SK-N-SH (cell line): ENCODE measurements around the gene NPHS1.

ENCODE experiments used
- CTCF ChIP-seq: fragments of 200-600 bp; sonication (generic); IDR thresholded peaks from 2 replicates; pipeline ENCODE4 v1.6.1; 2017; ENCODE audit warnings: antibody characterized with exemption, mild to moderate bottlenecking, moderate library complexity
- ELF1 ChIP-seq: IDR thresholded peaks from 2 replicates; pipeline ENCODE4 v1.4.0; 2012
- EP300 ChIP-seq, 2 experiments: IDR thresholded peaks; 2 replicates each; pipeline versions ENCODE4 v1.4.0 to v1.6.1; 2012; ENCODE audit warnings: borderline replicate concordance in 1 of 2, low read depth in 1 of 2, low read length in 1 of 2
- EZH2phosphoT487 ChIP-seq: fragments of 200-600 bp; sonication (generic); IDR thresholded peaks from 2 replicates; pipeline ENCODE4 v1.6.1; 2017; ENCODE audit warnings: low read depth, mixed run types, mild to moderate bottlenecking, antibody characterized with exemption, moderate library complexity, borderline replicate concordance
- MEF2A ChIP-seq: IDR thresholded peaks from 2 replicates; pipeline ENCODE4 v1.4.0; 2012; ENCODE audit warnings: low read depth, borderline replicate concordance
- NFIC ChIP-seq: IDR thresholded peaks from 2 replicates; pipeline ENCODE4 v1.4.0; 2012; ENCODE audit warnings: borderline replicate concordance
- POLR2AphosphoS5 ChIP-seq: IDR thresholded peaks from 2 replicates; pipeline ENCODE4 v1.6.1; 2012; ENCODE audit warnings: low read depth, low read length
- RFX5 ChIP-seq: IDR thresholded peaks from 2 replicates; pipeline ENCODE4 v1.6.1; 2012; ENCODE audit warnings: mild to moderate bottlenecking, improper control_type of control experiment, low read length
- SMC3 ChIP-seq: IDR thresholded peaks from 2 replicates; pipeline ENCODE4 v1.6.1; 2012; ENCODE audit warnings: low read depth, low read length, improper control_type of control experiment
- TCF12 ChIP-seq: IDR thresholded peaks from 2 replicates; pipeline ENCODE4 v1.4.0; 2012
- ZBTB33 ChIP-seq: IDR thresholded peaks from 2 replicates; pipeline ENCODE4 v1.4.0; 2012; ENCODE audit warnings: low read depth, borderline replicate concordance
- TF ChIP-seq, protein P1 (sequence below): IDR thresholded peaks from 2 replicates; pipeline ENCODE4 v1.4.0; 2012; ENCODE audit warnings: low read depth

GRCh38 chr19:35805526-35806102, 46.7 kb downstream of the NPHS1 start:
- TF ChIP-seq CTCF (no peak), EZH2phosphoT487 (no peak), EP300 (IDR thresholded peaks at IDR 0.05; ENCODE audit: borderline replicate concordance in 1 of 2, low read depth in 1 of 2, low read length in 1 of 2) (no peak), POLR2AphosphoS5 (no peak), MEF2A (no peak), ELF1 (no peak), NFIC (no peak), SMC3 (no peak), ZBTB33 (no peak), RFX5 (no peak), TCF12 (no peak)
- TF ChIP-seq, protein P1, sequence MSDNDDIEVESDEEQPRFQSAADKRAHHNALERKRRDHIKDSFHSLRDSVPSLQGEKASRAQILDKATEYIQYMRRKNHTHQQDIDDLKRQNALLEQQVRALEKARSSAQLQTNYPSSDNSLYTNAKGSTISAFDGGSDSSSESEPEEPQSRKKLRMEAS: no peak
